ENCODE results near the gene TRIB2. TPM values are rescaled to one million over a fixed set of nuclear protein-coding genes. Genes with fewer than 3 reads are reported as not detected.

The TRIB2 gene
- total RNA-seq, 1 donor: 79.6 TPM

DNA sequence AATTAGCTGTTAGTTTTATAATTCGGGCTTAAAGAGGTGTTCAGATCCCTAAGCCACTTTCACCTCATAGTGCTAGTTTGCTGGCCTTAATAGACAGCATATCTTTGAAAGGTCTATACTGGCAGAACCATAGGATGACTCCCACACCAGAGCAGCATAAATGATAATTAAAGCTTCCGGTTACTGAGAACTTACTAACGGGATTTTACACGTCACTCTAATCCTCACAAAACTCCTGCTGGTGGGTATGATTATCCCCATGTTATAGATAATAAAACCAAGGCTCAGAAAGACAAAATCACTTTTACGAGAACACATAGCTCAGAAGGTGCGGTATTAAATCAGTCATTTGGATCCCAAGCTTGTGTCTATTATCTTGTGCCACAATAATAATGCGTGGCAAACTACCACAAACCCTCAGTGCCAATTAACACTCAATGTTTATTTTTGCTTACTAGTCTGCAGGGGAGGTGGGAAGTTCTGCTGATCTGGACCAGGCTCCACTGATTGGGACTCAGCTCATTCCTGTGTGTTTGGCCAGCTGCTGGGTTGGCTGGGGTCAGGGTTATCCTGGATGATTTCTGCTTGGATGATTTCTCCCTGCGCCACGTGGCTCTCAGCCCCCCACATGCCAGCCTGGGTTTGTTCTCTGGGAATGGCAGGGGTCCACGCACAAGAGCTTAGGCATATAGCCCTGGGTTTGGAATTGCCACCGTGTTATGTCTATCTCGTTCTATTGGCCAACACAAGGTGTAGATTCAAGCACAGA, 62.3 kb downstream of the TRIB2 start:
- no peaks in the 10 kb centered on the region for H3K9me3 ChIP-seq (ENCODE audit: low read depth, low read length)
- H2AFZ ChIP-seq (ENCODE audit: low read length): no peak overlapping the region
- TF ChIP-seq, protein P1, sequence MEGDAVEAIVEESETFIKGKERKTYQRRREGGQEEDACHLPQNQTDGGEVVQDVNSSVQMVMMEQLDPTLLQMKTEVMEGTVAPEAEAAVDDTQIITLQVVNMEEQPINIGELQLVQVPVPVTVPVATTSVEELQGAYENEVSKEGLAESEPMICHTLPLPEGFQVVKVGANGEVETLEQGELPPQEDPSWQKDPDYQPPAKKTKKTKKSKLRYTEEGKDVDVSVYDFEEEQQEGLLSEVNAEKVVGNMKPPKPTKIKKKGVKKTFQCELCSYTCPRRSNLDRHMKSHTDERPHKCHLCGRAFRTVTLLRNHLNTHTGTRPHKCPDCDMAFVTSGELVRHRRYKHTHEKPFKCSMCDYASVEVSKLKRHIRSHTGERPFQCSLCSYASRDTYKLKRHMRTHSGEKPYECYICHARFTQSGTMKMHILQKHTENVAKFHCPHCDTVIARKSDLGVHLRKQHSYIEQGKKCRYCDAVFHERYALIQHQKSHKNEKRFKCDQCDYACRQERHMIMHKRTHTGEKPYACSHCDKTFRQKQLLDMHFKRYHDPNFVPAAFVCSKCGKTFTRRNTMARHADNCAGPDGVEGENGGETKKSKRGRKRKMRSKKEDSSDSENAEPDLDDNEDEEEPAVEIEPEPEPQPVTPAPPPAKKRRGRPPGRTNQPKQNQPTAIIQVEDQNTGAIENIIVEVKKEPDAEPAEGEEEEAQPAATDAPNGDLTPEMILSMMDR (IDR thresholded peaks at IDR 0.05; ENCODE audit: extremely low read depth, low read depth, low read length): no peak
- no peaks in the 10 kb centered on the region for H4K20me1 ChIP-seq (ENCODE audit: insufficient read depth, low read length)
- H3K4me3 ChIP-seq (ENCODE audit: insufficient read depth, low read length): no peak overlapping the region
- DNase-seq (ENCODE audit: insufficient read length, low spot score, missing footprints): no peak
- no peak overlapping the region for H3K27ac ChIP-seq (ENCODE audit: low read depth, low read length)
- H3K36me3 ChIP-seq (ENCODE audit: insufficient read depth, low read length): no peaks in the 10 kb centered on the region
- H3K4me2 ChIP-seq (ENCODE audit: insufficient read depth, low read length): no peak overlapping the region
- no peaks in the 10 kb centered on the region for H3K4me1 ChIP-seq (ENCODE audit: insufficient read depth, low read length)
- H3K79me2 ChIP-seq (ENCODE audit: insufficient read depth, low read length): no peaks in the 10 kb centered on the region
- H3K27me3 ChIP-seq (ENCODE audit: insufficient read depth, low read length): no peaks in the 10 kb centered on the region

DNA sequence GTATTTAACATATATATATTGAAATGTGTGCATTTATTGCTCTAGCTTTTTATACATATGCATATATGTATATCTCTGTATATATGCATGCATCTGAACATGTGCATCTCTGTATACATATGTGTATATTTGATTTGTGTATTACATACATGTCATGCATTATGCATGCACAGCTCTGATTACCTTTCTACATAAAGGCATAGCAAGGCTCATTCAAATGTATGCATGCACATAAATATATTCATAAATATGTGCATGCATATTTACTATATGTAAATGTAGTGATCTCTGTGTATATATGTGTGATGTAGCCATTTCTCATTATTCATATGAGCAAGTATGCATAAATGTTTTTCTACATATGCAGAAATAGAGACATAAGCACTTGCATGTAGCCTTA, 64.6 kb downstream of the TRIB2 start:
- Histone ChIP-seq H3K36me3 (ENCODE audit: insufficient read depth, low read length) (no peaks in the 10 kb centered on the region), H3K4me3 (ENCODE audit: insufficient read depth, low read length) (no peak overlapping the region), H3K4me1 (ENCODE audit: insufficient read depth, low read length) (no peaks in the 10 kb centered on the region), H4K20me1 (ENCODE audit: insufficient read depth, low read length) (no peaks in the 10 kb centered on the region), H3K27me3 (ENCODE audit: insufficient read depth, low read length) (no peaks in the 10 kb centered on the region), H3K27ac (ENCODE audit: low read depth, low read length) (no peak overlapping the region), H2AFZ (ENCODE audit: low read length) (no peak overlapping the region), H3K4me2 (ENCODE audit: insufficient read depth, low read length) (no peak overlapping the region), H3K79me2 (ENCODE audit: insufficient read depth, low read length) (no peaks in the 10 kb centered on the region), H3K9me3 (ENCODE audit: low read depth, low read length) (no peaks in the 10 kb centered on the region)
- TF ChIP-seq, protein P1 (IDR thresholded peaks at IDR 0.05; ENCODE audit: extremely low read depth, low read depth, low read length): no peak
- DNase-seq (ENCODE audit: insufficient read length, low spot score, missing footprints): no peak

DNA sequence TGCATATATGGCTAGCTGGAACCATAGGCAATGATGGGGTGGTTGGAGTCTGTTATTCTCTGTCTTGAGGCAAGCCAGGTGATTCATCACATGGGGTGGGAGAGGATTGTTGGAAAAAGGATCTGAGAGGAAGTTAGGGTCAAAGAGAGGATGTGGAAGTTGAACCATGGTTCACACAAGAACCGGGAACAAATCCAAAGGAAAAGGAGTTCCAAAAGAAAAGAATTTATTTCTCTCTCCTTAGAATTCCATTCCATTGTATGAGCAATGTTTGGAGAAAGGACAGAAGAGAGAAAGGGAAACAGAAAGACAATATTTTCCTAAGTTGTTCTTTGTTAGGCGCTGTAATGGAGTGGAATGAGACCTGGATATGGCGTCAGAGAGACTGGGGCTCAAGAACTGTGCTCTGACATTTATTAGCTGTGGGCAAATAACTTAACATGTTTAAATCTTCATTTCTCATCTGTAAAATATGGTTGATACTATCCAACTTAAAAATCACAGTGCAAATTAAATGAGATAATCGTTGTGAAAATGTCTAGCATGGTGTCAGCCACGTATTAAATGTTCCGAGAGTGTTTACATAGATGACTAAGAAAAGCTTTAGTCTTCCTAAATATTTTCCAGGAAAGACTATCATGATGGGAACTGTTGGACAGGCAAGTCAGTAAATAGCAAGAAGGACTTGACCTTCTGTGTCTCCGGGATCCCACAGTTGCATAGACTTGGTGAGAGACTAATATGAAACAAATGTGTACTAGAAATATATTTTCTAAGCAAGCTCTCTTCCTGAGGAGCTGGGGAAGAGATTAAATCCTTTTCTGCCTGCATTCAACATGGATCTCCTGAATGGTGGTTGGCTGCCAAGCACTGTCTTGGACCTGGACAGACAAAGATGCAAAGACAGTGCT, 71.4 kb downstream of the TRIB2 start:
- Histone ChIP-seq H3K36me3 (ENCODE audit: insufficient read depth, low read length) (no peaks in the 10 kb centered on the region), H3K27me3 (ENCODE audit: insufficient read depth, low read length) (no peaks in the 10 kb centered on the region), H3K27ac (ENCODE audit: low read depth, low read length) (peak overlapping the region; percentile 90), H4K20me1 (ENCODE audit: insufficient read depth, low read length) (no peaks in the 10 kb centered on the region), H3K79me2 (ENCODE audit: insufficient read depth, low read length) (no peaks in the 10 kb centered on the region), H3K4me2 (ENCODE audit: insufficient read depth, low read length) (peak overlapping the region; percentile 77), H2AFZ (ENCODE audit: low read length) (peak overlapping the region; percentile 69), H3K4me3 (ENCODE audit: insufficient read depth, low read length) (peak overlapping the region; percentile 32), H3K4me1 (ENCODE audit: insufficient read depth, low read length) (peaks cover 15% of the 10 kb centered on the region), H3K9me3 (ENCODE audit: low read depth, low read length) (no peaks in the 10 kb centered on the region)
- peak; percentile 85 for DNase-seq (ENCODE audit: insufficient read length, low spot score, missing footprints)
- TF ChIP-seq, protein P1 (IDR thresholded peaks at IDR 0.05; ENCODE audit: extremely low read depth, low read depth, low read length): no peak

DNA sequence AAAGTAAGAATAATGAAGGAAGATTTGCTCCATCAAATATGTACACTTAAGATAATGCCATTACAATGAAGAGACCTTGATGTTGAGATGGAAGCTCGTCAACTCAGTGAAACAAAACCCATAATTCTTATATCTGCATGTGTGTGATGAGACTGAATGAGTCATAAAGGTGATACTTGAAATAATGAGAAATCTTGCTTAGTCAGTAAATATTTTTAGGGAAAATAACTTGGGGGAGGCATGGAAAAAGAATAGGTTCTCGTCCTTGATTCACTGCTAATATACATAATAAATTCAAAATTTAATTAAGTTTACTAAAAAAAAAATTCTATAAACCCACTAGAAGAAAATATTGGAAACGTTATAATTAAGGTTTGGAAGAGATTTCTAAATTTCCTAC, 75.2 kb downstream of the TRIB2 start:
- Histone ChIP-seq H4K20me1 (ENCODE audit: insufficient read depth, low read length) (no peaks in the 10 kb centered on the region), H3K9me3 (ENCODE audit: low read depth, low read length) (no peaks in the 10 kb centered on the region), H3K4me1 (ENCODE audit: insufficient read depth, low read length) (peaks cover 15% of the 10 kb centered on the region), H2AFZ (ENCODE audit: low read length) (no peak overlapping the region), H3K4me2 (ENCODE audit: insufficient read depth, low read length) (no peak overlapping the region), H3K27me3 (ENCODE audit: insufficient read depth, low read length) (no peaks in the 10 kb centered on the region), H3K27ac (ENCODE audit: low read depth, low read length) (no peak overlapping the region), H3K4me3 (ENCODE audit: insufficient read depth, low read length) (no peak overlapping the region), H3K36me3 (ENCODE audit: insufficient read depth, low read length) (no peaks in the 10 kb centered on the region), H3K79me2 (ENCODE audit: insufficient read depth, low read length) (no peaks in the 10 kb centered on the region)
- TF ChIP-seq, protein P1 (IDR thresholded peaks at IDR 0.05; ENCODE audit: extremely low read depth, low read depth, low read length): no peak
- no peak for DNase-seq (ENCODE audit: insufficient read length, low spot score, missing footprints)

Data from osteoblast (primary cell).